Ureter (tissue), 1 donor: ENCODE results near the gene TMC1. TPM values are rescaled to one million over a fixed set of nuclear protein-coding genes. Genes with fewer than 3 reads are reported as not detected.

Experiments
- DNase-seq: peaks from one replicate; pipeline ENCODE4 v3.0.0-alpha.2; 2020; ENCODE audit warnings: low spot score
- total RNA-seq: library from RNA; stranded (reverse); gene quantifications from one replicate; pipeline ENCODE4 v1.2.4, GENCODE V29; 2023
- donor health status: DM: yes; HTN: yes; CAD: no.

The TMC1 gene
- total RNA-seq, 1 donor from 2014 or later = 3.5 TPM

- no peak for DNase-seq
Measured at GRCh38 chr9:72871685-72872084, 350.3 kb downstream of the TMC1 start.

GRCh38 chr9:72872718-72873117, 351.3 kb downstream of the TMC1 start:
- no peak for DNase-seq

DNA sequence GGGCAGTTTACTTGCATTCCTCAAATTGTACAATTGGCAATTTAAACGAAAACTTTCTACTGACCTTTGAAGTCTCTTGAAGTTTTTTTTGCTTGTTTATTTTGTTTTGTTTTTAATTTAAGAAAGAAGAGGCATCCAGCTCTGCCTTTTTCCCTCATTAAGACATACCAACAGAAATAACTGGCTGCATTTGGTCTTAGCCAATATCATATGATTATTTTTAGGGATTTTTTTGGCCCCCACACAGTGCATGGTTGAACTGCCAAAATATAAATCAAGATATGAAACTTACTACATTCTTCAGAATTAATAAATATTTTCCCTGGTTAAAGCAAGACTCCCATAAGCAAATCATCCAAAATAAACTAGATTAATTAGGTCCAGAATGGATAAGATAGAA, 352.0 kb downstream of the TMC1 start:
- no peak for DNase-seq

GRCh38 chr9:72874344-72874743, 352.9 kb downstream of the TMC1 start:
- no peak for DNase-seq

DNA sequence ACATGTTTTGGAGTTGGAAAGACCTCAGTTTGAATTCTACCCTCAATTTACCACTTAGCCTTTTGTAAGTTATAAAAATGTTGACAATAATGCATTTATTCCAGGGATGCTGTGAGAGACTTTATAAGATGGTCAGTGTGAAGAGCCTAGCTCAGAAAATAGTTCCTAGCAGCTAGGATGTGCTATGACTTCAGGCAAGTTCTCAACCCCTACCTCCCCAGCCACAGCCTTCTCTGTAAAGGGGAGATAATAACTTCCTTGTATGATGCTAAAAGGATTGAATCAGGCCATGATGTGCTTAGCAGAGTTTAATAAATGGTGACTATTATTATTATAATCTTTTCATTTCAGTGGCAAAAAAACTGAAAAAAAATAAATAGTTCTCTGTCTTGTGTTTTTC, 353.8 kb downstream of the TMC1 start:
- DNase-seq = no peak

GRCh38 chr9:72880821-72881220, 359.4 kb downstream of the TMC1 start:
- DNase-seq = no peak

DNA sequence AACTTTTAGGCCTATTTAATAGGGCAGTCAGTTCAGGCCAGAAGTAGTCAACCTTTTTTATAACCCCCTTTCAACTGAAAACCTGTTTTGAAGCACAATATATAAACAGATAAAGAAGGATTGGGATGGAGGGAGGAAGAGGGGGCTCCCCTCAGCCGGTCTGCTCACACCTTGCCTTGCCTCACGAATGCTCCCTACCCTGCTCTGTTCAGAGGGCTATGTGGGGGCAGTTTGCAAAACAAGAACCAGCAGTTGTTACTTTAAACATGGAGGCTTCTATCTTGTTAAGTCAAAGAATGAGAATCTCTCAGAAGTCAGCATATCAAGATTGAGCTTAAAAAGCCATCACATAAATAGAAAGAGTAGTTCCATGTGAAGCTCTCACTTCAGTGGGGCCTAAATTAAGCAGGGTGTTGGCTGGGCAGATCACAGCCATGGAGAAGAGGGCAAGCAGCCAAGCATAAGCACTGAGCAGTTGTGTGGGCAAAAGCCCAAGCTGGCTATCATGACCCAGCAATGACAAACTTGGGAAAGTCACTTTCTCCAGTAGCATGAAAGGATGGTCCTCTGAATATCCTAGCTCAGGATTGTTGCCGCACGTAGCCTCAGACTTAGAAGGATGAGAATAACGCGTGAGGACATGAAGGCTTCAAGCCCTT, 360.8 kb downstream of the TMC1 start:
- no peak for DNase-seq

GRCh38 chr9:72883875-72884274, 362.5 kb downstream of the TMC1 start:
- no peak for DNase-seq

DNA sequence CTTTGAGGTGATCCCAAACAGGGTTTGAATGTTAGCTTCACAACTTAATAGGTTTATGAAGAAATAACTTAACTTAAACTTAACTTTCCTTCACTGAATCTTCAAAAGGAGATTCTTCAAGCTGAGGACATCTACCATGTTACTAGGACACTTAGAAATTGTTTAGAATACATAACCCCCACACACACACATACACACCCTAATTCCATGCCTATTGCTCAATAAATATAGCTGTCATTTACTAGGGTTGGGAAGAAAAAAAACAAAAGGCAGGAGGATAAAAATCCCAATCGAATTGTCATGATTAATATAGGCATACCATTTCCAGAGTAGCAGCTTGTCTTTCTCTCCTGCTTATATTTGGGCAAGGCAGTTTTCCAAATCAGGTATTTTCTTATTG, 363.1 kb downstream of the TMC1 start:
- no peak for DNase-seq

Other genes starting within 250 kb of the TMC1 start
- gene ZFAND5, start 156.4 kb upstream of the TMC1 start, total RNA-seq = 282 TPM